NCI-H1930 (cell line): ENCODE data around the gene CSKMT.
"Not testable (repeated sequence)": the region's sequence is repeated elsewhere in the genome, so short reads cannot be mapped to it uniquely, and the experiment has no call there.

ENCODE experiments used
- DNase-seq, 2 experiments: peaks; one replicate each; lab custom pipeline; 2025; lab: John Stamatoyannopoulos, UW

CSKMT gene

DNA sequence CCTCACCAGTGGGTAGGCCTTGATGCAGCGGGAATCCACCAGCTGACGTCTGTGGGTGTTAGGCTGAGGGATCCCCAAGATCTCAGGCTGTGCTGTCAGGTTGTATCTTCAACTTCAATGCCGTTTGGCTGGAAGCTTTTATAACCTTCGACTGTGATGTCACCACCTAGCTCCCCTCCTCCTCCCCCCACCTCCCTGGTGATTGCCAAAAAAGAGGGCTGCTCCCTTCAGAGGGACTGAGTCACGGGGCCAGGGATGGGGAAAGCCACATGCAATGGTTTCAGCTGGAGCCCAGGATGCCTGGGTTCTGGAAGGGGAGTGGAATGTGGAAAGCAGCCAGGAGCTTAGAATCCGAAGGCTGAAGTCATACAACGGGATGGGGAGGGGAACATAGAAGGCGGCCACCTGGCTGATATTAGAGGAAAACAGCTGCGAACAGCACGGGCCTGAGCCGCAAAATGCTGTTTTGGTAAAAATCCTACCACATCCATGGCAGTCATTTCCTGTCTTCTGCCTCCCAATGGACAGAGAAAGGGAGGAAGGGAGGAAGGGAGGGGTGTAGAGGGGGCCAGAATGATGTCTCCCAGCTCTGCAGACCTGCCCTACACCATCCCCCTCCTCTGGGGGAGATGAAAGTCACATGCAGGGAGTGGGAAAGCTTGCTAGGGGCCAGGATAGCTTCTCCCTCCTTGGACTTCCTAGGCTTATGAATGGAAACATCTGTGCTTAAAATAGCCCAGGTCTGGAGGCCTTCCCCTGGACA is 24.5 kb downstream of the CSKMT start, which contains the start of gene LRRN4CL:
Gene LRRN4CL, minus strand, starts transcription at position 110 of the 763 bp plus-strand sequence. CDS start 1,022 bp downstream, outside the sequence.
- DNase-seq = no peak

DNA sequence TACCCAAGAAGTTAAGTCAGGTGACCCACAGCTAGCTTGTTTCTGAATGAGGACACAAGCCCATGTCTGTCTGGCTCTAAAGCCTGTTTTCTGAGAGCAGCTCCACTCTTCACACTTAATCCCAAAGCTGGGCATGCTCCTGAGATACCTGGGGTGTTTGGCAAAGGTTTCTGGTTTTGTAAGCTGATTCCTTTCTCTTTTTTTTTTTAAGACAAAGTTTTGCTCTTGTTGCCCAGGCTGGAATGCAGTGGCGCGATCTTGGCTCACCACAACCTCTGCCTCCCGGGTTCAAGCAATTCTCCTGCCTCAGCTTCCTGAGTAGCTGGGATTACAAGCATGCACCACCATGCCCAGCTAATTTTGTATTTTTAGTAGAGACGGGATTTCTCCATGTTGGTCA is 28.5 kb downstream of the CSKMT start:
- not testable (repeated sequence) for DNase-seq

DNA sequence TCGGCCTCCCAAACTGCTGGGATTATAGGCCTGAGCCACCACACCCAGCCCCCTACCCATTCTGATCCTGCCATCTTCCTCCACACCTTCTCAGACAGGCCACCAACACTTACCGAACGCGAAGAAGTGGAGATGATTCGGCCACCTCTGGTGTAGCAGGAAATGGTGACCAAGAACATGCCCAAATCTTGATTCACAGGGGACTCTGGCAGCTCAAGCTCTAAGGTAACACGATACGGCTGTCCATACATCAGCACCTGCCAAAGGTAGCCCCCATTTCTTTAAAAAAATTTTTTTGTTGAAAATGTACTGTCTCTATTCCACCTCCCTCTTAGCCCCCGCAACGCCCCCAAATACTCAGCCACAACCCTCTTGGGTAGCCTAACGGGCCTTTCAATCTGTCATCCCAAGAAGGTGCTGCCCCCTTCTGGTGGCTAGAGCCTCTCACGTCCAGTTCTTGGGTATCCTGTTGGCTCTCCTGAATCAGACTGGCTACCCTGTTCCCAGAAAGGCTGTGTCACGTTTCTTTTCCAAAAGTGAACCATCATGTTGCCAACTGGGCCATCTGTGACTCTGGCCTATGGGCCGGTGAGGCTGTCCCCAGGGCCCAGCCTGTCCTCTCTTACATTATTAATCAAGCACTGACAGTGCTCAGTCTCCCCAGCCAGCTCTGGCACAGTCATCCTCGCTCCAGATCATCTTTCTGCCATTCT is 29.5 kb downstream of the CSKMT start:
- DNase-seq = peak; percentile 53

DNA sequence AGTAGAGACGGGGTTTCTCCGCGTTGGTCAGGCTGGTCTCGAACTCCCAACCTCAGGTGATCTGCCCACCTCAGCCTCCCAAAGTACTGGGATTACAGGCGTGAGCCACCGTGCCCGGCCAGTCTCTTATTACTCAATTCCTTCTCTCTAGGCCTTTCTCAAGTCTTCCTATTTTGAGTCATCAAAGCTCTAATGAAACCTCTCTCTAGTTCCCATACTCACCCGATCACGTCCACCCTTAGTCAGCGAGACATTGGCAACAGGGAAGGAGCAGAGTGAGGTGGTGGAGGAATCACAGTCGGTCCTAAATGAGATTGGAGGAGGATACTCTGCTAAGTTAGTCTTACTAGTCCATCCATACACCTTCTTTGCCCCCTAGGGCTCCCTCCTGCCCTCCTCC is 37.1 kb downstream of the CSKMT start:
- no peak for DNase-seq

DNA sequence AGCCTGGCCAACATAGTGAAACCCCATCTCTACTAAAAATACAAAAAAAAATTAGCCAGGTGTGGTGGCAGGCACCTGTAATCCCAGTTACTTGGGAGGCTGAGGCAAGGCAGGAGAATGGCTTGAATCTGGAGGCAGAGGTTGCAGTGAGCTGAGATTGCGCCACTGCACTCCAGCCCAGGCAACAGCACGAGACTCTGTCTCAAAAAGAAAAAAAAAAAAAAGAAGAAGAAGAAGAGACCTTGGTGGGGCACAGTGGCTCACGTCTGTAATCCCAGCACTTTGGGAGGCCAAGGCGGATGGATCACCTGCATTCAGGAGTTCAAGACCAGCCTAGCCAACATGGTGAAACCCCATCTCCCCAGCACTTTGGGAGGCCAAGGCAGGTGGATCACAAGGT is 38.8 kb downstream of the CSKMT start:
- DNase-seq = not testable (repeated sequence)

DNA sequence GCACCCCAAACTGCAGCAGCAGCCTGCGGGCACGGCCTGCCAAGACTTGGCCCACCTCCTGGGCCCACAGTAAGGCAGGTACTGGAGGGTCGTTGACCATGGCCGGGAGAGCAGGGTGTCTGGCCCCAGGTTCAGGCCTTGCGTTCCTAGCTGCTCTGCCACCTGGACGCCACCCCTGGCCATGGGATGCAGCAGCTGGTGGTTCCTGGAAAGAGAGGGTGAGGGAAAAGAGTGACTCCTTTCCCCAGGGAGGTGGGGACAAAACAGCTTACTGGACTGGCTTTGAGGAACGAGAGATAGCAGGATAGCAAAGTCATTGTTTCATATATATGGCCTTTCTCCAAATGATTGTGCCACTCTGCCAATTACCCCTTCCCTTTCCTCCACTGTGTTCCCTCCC is 40.3 kb downstream of the CSKMT start:
- DNase-seq = peak in 1 of 2 experiments; percentile 16

DNA sequence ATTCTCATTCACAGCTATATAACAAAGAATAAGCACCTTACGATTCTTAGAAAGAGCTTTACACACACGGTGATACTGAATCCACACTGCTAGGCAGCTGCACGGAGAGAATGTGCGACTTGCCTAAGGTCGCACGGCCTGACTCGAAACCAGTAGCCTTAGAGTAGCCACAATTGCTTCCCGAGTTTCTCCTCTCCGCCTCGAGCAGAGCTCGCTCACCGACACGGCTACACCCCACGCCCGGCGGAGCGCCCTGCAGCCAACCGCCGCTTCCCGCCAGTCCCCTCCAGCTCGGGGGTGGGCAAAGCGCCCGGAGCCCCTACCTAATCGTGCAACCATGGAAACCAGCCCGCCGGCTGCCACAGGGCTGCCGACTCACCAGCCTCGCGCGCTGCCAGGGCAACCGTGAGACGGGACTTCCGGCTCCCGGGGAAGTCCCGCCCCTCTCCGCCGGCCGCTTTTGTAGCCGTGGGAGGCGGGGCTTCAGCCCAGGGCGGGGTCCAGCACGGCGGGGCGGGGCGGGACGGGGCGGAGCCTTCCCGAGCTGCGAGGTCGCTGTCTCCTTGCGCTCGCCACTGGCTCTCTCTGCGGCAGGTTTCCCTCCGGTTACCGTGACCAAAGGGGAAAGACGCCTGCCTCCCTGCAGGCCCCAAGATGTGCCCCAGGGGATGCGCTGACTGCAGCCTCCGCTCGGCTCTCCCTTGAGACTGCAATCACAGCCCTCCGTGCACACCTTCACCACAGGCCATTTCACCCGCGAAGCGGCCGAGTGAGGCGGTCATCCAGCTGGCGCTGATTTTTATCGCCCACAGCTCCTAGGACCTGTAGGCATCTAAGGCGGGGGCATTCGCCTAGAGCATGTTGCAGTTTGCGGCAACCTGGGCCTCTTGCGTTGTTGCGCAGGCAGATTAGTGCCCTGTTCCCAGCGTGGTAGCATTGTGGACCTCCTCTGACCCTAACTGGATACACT is 41.1 kb downstream of the CSKMT start:
- DNase-seq = peak; percentile 94

DNA sequence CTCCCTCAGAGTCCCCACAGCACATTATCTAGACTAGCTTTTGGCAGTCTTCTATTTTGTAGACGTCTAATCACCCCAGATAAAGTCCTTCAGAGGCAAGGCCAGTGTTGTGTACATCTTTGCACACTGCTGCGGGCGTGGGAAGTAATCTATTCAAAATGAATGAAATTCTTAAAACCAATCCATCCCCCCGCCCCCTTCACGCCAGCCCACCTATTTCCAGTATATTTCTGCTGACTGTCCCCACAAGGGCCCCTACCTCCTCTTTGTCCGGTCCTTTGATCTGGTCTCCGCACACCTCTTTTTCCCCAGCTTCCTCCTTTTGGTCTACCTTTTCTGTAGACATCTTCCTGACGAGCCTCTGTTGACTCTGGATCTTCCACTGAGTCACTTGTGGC is 41.7 kb downstream of the CSKMT start:
- DNase-seq = no peak

DNA sequence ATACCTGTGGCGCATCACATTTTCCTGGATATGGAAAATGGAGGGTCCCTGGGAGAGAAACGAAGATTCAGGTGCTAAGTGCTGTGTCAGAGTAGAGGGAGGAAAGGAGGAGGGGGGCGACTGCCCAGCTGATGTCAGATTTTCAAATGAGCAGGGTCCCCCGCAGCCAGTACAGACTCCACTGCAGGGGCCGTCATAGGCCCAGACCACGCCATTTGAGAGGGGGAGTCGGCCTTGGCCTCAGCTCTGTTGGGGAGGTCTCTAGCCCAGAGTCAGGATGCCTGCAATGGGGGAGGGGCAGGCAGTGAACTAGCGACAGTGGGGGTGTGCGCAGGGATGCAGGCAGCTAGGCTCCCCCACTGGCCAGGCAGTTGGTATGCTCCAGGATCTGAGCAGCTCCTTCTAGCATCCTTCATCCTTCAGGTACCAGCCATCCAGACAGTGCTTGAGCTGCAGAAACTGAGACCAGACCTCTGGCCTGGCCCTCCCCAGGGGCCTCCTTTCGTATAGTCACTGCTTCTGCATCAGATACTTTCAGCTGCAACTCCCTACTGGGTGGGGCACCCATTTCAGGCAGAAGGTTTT is 42.3 kb downstream of the CSKMT start, which contains the start of the genes BSCL2 and GNG3:
Gene BSCL2, minus strand, starts transcription at position 148 of the 585 bp plus-strand sequence. CDS start 229 bp downstream, outside the sequence.
Gene GNG3, plus strand, starts transcription at position 400 of the 585 bp plus-strand sequence. CDS start 620 bp downstream, outside the sequence.
- peak; percentile 24 to 27 for DNase-seq

DNA sequence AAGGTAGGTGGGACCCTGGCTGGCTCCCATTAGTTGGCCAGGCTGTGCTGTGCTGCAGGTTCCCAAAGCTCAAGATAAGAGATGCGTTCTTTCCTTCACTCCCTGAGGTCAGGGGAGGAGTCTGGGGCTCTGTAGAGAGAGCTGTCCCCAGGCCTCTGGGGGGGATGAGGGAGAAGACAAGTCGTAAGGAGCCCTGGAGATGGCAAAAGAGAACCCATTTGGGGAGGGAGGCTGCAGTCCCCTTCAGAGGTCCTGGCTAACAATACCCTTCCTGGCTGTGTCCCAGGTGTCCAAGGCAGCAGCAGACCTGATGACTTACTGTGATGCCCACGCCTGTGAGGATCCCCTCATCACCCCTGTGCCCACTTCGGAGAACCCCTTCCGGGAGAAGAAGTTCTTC is 43.3 kb downstream of the CSKMT start:
- no peak for DNase-seq

DNA sequence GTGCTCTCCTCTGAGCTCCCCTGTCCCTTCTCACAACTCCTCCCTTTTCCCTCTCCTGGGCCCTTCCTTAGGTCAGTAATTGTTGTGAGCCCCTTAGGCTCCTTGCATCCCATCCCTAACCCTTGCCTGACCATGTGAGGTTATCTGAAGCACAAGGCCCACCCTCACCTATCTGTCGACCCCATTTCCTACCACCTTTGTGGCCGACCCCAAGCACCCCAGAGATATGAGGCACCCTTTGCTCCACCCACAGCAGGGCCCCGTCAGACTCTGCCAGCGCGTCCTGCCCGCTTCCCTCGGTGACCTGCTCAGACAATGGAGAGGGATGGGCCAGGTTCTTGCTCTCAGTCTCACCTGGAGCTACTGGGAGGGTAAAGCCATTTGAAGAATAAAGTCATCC is 43.7 kb downstream of the CSKMT start:
- DNase-seq = peak in 1 of 2 experiments; percentile 28

DNA sequence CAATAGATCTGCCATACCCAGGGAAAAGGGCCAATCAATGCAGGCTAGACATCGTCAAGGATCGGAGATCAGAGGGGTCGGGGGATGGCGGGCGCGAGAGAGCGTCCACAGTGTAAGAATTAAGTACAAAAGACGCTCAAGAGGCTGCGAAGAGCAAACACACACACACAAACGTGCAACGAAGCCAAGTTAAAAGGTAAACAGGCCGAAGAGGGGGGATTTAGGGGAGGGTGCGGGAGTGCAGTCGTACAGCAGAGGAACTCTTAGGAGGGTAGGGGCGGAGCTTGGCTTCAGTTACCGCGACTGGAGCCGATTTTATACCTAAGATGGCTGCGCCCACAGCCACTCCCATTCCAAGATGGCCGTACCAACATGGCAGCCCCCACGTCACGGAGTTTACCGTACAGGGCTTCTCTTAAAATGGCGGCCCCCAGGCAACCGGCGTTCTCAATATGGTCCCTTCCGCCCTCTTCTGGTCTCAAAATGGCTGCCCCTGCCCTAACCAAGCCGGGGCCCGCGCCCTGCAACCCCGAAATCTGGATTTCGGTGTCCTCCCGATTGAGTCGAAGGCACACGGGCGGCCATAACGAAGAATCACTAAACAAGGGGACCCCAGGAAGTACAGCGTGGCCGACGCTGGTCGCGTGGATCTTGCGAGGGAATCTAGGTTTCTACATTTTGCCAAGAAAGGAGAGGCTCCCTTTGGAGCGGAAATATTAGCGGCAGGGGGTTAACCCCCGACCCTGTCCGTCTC is 44.3 kb downstream of the CSKMT start:
- peak; percentile 95 to 97 for DNase-seq

DNA sequence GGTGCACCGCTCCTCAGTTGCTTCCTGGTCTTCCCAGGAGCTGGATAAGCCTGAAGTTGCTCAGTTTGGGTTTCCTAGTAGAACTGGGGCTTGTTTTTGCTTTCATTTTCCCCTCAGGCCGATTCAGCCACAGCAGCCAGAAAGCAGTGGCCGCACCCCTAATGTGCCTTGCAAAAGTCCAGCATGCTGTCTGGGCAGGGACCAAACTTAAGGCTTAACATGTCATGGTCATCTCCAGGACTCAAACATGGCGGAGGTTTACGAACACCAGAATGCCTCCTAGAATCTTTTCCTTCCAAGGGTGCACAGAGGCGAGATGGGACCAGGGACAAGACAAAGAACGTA is 44.9 kb downstream of the CSKMT start:
- no peak for DNase-seq

DNA sequence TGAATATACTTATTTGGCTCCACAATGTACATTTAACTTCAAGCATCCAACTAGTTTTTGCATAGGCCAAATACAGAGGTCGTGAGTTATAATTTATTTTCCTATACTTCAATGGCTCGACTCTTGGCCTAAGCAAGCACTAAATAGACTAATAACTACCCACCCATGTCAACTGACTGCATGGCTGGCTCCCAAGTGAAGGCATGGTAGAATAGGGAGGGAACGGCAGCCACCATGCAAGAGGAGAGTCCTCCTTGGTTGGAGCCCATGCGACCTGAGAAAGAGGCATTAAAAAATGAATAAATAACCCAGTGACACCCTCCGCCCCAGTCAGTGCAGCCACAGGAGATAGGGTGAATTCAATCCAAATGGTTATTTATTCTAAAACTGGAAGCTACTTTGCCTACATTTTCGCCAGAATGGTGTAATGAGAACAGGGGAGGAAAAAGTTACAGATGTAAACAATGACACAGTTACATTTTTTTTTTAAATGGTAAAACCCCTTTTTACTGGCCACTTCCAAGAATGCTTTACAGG is 47.2 kb downstream of the CSKMT start:
- no peak for DNase-seq

DNA sequence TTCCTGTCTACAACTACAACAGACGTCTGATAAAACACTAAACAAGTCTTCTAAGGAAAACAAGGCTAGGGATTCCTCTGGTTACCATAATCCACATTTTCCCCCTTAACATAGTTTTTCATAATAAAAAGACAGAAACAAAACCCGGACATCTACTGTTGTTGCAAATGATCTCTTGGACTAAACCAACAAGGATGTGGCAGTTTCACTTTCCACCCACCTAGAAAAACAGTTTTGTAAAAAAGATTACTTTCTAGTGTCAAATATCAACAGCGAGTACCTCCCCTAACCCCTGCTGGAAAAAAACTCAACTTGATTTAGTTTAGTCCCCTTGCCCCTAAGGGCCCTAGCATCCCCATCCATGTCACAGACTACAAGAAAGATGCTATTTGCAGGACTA is 47.7 kb downstream of the CSKMT start:
- DNase-seq = no peak

DNA sequence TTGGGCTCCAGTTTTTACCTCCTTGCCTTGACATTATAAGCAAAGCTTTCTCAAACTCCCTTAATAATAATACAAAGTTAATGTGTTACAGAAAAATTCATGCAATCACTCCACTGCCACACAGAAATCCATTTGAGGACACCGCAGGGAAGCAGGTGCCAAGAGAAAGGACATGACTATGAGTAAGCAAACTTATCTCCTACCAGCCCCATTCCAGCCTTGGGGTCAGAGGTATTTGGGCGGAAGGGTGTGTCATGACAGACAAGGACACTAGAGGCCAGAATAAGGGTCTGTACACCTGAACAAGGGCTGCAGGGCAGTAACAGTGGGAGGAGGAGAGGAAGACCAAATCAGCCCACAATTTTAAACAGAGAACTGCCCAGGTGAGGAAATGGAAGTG is 48.2 kb downstream of the CSKMT start:
- DNase-seq = no peak

DNA sequence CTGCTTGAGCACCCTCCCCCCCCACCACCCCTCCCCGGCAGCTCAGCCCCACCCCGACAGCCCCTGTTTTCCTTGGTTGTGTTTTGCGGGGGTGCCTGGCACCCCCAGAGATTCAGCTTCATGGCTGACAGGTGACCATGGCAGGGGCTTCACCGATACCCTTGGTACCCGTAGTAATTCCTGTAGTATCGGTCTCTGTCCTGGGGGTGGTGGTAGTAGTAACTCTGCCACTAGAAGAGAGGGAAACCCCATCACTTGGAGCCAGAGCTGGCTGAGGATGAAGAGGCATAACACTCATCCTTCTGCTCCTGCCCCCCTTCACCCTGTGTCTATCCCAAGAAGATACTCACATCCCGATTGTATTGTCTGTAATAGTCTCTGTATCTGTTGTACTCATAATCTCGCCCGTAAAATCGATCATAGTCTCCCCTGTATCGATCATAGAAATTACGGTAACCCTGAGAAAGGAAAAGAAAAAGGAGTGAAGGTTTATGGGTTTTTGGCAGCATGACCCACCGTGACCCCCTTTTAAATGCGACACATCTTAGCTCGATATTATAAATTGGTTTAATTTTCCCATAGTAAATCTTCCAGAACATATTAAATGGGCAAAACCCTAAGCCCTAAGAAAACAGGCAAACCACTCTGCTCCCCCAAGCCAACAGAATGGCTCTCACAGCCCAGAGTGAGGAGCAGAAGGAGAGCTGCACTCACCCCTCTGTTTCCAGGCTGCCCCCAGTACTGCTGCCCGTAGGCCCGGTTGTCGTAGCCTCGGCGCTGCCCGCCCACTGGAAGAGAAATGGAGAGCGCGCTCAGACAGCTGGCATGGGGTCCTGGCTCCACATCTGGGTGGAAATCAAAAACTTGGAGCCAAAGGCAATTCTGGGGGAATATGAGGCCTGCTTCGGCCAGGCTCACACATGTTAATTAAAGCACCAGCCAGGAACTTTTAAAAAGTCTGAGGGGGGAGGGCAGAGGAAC is 50.3 kb downstream of the CSKMT start:
- DNase-seq = no peak

DNA sequence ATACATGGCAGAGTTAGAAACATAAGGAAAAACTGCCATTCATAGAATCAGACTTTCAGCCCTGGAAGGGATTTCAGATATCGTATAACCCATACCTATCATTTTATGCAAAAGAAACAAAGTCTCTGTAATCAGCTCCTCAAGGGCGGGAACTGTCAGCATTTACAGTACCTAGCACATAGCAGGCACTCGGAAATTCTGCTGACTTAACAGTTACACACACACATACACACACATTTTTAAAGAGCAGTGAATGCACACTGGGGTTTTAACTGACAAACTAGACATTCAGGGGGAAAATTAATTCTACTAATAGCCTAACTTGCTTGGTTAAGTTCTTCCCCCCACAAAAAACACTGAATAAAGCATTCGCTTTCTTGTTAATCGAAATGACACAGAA is 51.1 kb downstream of the CSKMT start:
- no peak for DNase-seq

DNA sequence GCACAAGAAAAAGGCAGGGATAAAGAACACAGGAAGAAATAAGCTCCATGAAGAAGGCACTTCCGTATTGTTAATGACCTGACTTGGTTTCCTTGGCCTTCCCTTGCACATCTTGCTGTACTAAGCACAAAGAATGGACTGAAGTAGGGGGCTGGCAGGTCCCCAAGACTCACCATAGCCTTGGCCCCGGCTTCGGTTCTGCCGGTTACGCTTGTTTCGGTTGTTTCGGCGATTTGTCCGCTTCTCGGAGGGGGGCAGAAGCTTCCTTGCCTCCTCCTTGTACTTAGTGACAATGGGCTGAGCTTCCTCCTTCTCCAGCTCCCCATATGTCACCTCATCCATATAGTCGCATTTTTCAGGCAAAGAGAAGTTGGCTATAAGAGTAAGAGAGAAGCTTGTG is 51.7 kb downstream of the CSKMT start:
- no peak for DNase-seq
